GM12872 (cell line): ENCODE data around the gene TEX264.
A peak's percentile ranks its signal among the peaks of the same experiment; 100 is the strongest.

Source experiments
- CTCF ChIP-seq: IDR thresholded peaks from 3 replicates; pipeline ENCODE4 v1.5.1; 2011; ENCODE audit warnings: low read depth, mild to moderate bottlenecking, low read length, moderate library complexity; ENCODE audit not compliant: insufficient read depth

The TEX264 gene

GRCh38 chr3:51646091-51646490 is 25.0 kb upstream of the TEX264 start:
- no peak for TF ChIP-seq CTCF

- no peak for TF ChIP-seq CTCF
Measured at GRCh38 chr3:51657234-51657633, 13.8 kb upstream of the TEX264 start.

- TF ChIP-seq CTCF = no peak
Measured at GRCh38 chr3:51659942-51660341, 11.1 kb upstream of the TEX264 start.

GRCh38 chr3:51662456-51662855 is 8.6 kb upstream of the TEX264 start:
- no peak for TF ChIP-seq CTCF

- no peak for TF ChIP-seq CTCF
Measured at GRCh38 chr3:51668756-51669155, 2.3 kb upstream of the TEX264 start.

GRCh38 chr3:51669241-51670052 is 1.6 kb upstream of the TEX264 start:
- TF ChIP-seq CTCF = peak; percentile 100

- no peak for TF ChIP-seq CTCF
Measured at GRCh38 chr3:51670053-51670822, 814 bp upstream of the TEX264 start.
